Psoas muscle (tissue), 8 donors: Measurements from ENCODE around the gene PRKCH. TPM values are rescaled to one million over a fixed set of nuclear protein-coding genes. Genes with fewer than 3 reads are reported as not detected.

Experiments
- ATAC-seq, 4 donors: fragments of 200-7000 bp; cut with Tn5 transposase; one replicate each; pipeline ENCODE4 v1.9.1; 2020; ENCODE audit warnings: moderate library complexity in 3 of 4, mild to moderate bottlenecking in 2 of 4
- DNase-seq, 2 donors: peaks; one replicate each; pipeline ENCODE4 v3.0.0-alpha.2; 2020
- H3K27ac ChIP-seq: fragments of 200-600 bp; one replicate; pipeline ENCODE4 v1.8.0; 2022
- H3K27me3 ChIP-seq, 3 donors: fragments of 200-600 bp in 1 of 3; one replicate each; pipeline versions ENCODE4 v1.6.1 to v1.8.0; 2013 to 2022; ENCODE audit warnings: low read length in 2 of 3, mild to moderate bottlenecking in 2 of 3, moderate library complexity in 1 of 3; ENCODE audit not compliant: insufficient read depth in 3 of 3
- H3K36me3 ChIP-seq, 2 donors: fragments of 200-600 bp in 1 of 2; one replicate each; pipeline versions ENCODE4 v1.6.1 to v1.8.0; 2013 to 2022; ENCODE audit warnings: low read depth in 1 of 2, mild to moderate bottlenecking in 1 of 2, moderate library complexity in 1 of 2; ENCODE audit not compliant: insufficient read depth in 1 of 2
- H3K4me1 ChIP-seq: fragments of 200-600 bp; one replicate; pipeline ENCODE4 v1.8.0; 2022
- H3K4me3 ChIP-seq: fragments of 200-600 bp; one replicate; pipeline ENCODE4 v1.8.0; 2022; ENCODE audit warnings: mild to moderate bottlenecking
- H3K9me3 ChIP-seq: fragments of 200-600 bp; one replicate; pipeline ENCODE4 v1.8.0; 2022
- WGBS, 3 donors: extraction: QIAGEN DNeasy Blood & Tissue Kit; methylation state at CpG; one replicate each; pipeline versions ENCODE4 v1.1.6 to v1.1.7; 2013; 5-methylcytosine and 5-hydroxymethylcytosine counted together
- intact Hi-C, 2 donors: fragments of 100-400 bp; cut with DNase I; formaldehyde crosslinking; loops; one replicate each; pipeline versions ENCODE4 v1.11.0 to v1.14.2; 2022
- polyA plus RNA-seq, 3 donors: library from polyadenylated mRNA; stranded (reverse); fragments of 200-250 nt; gene quantifications; one replicate each; pipeline ENCODE4 v1.2.3, GENCODE V29; 2013
- total RNA-seq, 4 donors: library from RNA; stranded (reverse); fragmentation: NEBNext Ultra II Directional in 2 of 4; extraction: Animal tissue kit (Norgen Biotek cat#: 25700) in 2 of 4; gene quantifications; one replicate each; pipeline versions ENCODE4 v1.2.1 to v1.2.4, GENCODE V29; 2021 to 2023
- TF ChIP-seq, protein P1 (sequence below): fragments of 200-600 bp; IDR thresholded peaks from one replicate; pipeline ENCODE4 v1.8.0; 2022; ENCODE audit warnings: antibody characterized with exemption
- donor health status: healthy with polysubstance abuse.
- donor health status: DM: no; HTN: no; CAD: no; lungs with moderate emphysema.
- donor health status: Bipolar disorder and iron deficiency.
- donor health status: healthy.
- donor health status: DM: yes; HTN: yes; CAD: no.
- donor health status: DM: no; HTN: no; CAD: no.
- donor health status: DM: no; HTN: no; CAD: no.
- donor health status: DM: yes; HTN: yes; CAD: no.

PRKCH gene
- total and polyA plus RNA-seq, 7 donors = 5.9 to 17.9 (median 11.1) TPM

DNA sequence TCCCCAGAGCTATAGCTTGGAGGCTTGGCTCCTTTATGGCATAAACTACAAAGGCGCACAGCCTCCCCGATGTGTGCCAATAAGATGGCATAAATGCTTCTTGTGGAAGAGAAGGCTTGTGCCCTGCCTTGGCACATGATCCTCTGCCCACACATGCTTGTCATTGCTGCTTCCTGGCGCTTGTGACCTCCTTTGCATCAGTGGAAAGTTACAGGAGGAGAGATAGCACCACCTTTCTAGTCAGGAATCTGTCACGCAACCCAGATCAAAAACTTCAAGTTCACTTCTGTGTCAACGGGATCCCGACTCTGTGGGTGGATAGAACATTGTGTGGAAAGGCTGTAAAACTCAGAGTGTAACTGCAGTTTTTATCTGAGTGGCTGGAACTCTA is 190.2 kb downstream of the PRKCH start:
- H3K9me3 ChIP-seq = no peaks in the 10 kb centered on the region
- H3K27ac ChIP-seq = no peak overlapping the region
- peaks cover 13% of the 10 kb centered on the region for H3K4me1 ChIP-seq
- DNase-seq (peak in 1 of 2 donors; percentile 19), ATAC-seq (peak; percentile 52 to 71 (median 55))
- H3K4me3 ChIP-seq = no peak overlapping the region
- no peaks in the 10 kb centered on the region for H3K36me3 ChIP-seq
- TF ChIP-seq, protein P1, sequence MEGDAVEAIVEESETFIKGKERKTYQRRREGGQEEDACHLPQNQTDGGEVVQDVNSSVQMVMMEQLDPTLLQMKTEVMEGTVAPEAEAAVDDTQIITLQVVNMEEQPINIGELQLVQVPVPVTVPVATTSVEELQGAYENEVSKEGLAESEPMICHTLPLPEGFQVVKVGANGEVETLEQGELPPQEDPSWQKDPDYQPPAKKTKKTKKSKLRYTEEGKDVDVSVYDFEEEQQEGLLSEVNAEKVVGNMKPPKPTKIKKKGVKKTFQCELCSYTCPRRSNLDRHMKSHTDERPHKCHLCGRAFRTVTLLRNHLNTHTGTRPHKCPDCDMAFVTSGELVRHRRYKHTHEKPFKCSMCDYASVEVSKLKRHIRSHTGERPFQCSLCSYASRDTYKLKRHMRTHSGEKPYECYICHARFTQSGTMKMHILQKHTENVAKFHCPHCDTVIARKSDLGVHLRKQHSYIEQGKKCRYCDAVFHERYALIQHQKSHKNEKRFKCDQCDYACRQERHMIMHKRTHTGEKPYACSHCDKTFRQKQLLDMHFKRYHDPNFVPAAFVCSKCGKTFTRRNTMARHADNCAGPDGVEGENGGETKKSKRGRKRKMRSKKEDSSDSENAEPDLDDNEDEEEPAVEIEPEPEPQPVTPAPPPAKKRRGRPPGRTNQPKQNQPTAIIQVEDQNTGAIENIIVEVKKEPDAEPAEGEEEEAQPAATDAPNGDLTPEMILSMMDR = no peak
- WGBS, 3 donors = 45 to 70% (median 54%) methylated on average over 6 of the region's 6 CpGs
- no peaks in the 10 kb centered on the region for H3K27me3 ChIP-seq
- intact Hi-C loops = no loop called here

DNA sequence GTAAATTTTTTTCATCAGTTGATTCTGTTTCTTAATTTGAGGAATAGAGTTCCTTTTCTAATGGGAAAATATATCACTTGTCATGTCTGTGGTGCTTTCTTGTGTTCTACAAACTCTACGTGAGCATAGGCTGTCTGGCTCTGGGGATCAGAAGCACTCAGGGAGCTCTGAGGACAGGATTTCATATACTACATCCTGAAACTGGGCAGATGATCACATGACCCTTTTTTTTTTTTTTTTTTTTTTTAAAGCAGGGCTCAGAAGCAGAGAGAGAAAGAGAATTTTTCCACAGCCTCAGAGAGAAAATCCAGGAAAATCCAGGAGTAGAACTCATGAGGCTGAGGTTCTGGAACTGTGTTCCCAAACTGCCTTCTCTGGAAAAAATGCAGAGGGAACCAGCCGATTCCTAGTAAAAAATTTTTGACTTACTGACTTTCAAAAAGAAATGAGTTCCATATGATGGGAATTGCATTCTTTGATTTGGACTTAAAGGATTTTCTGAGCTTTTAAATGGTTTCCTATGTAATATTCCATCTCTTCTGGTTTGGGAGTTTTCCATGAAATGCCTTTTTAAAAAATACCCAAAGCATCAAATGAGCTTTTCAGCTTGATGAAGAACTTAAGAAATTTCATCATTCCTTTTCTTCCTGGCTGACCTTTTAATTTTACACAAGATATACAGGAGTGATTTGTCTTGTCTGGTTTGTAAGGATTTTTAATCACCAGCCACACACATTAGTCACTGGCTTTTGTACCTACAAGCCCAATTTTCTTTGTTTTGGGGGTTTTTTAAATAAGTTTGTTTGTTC is 190.9 kb downstream of the PRKCH start:
- Histone ChIP-seq H3K4me1 (peaks cover 16% of the 10 kb centered on the region), H3K4me3 (no peak overlapping the region), H3K27me3 (no peaks in the 10 kb centered on the region), H3K9me3 (no peaks in the 10 kb centered on the region), H3K36me3 (no peaks in the 10 kb centered on the region), H3K27ac (no peak overlapping the region)
- intact Hi-C loops = no loop called here
- 72 to 78% (median 73%) methylated on average over 2 of the region's 2 CpGs for WGBS, 3 donors
- TF ChIP-seq, protein P1 = no peak
- ATAC-seq (no peak), DNase-seq (no peak)

DNA sequence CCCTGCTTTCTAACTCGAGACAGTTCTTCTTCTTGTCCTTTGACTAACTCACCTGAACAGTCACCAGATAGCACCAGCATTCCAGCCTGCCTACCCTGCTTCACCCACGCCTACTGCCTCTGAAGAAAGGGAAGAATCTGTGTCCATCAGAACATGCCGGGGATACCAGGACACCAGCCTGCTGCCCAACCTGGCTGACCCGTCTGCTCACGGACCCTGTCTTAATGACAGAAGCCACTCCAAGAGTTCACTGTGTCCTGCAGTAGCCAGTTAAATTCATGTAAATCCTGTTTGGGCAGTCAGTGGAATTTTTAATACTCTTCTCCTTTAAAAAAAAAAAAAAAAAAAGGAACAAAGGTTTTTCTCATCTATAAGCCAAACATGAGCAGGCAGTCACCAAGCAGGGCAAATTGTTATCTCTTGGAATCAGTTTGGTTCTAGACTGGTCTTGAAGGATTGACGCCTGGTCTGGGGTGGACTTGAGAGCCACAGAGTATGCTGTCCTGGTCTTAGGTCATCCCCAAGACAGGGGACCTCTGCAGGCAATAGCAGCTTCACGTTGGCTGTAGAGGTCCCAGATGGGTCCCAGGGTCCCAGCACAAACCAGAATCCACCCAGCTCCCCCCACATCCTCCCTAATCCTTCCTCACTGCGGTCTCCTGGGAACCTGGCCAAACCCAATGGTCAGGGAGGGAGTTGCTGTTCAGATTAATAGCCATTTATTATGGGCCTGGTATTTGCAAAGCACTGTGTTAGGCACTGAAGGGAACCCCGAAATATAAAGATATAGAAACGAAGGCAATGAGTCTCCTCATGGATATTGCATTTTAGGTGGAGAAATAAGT is 192.8 kb downstream of the PRKCH start:
- H3K4me1 ChIP-seq = peaks cover 28% of the 10 kb centered on the region
- no peaks in the 10 kb centered on the region for H3K36me3 ChIP-seq
- no peaks in the 10 kb centered on the region for H3K9me3 ChIP-seq
- H3K4me3 ChIP-seq = no peak overlapping the region
- intact Hi-C loops = no loop called here
- ATAC-seq = no peak
- WGBS, 3 donors = 71 to 81% (median 79%) methylated on average over 10 of the region's 10 CpGs
- H3K27me3 ChIP-seq = no peaks in the 10 kb centered on the region
- TF ChIP-seq, protein P1 = no peak
- DNase-seq = no peak
- H3K27ac ChIP-seq = no peak overlapping the region

DNA sequence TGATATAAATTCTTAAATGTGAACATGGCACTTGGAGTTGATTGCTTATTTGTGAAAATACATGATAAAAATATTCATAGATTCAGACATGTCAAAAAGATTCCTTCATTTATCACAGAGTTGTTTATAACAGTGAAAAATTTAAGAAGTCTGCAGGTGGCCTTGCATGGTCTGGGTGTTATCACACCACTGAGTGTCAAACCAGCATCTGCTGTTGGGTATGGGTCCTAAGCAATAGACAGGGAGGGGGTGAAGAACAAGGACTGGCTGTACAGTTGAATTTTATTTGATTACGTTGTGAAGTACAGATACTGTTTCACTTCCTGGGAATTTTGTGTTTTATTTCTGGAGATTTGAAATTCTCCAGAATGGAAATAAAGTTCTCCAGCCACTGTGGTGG is 193.5 kb downstream of the PRKCH start:
- TF ChIP-seq, protein P1 = no peak
- Histone ChIP-seq H3K4me3 (no peak overlapping the region), H3K36me3 (no peaks in the 10 kb centered on the region), H3K27me3 (no peaks in the 10 kb centered on the region), H3K4me1 (peaks cover 28% of the 10 kb centered on the region), H3K27ac (no peak overlapping the region), H3K9me3 (no peaks in the 10 kb centered on the region)
- ATAC-seq = no peak
- no peak for DNase-seq
- intact Hi-C loops = no loop called here
- WGBS, 3 donors = 35 to 81% (median 71%) methylated on average over 1 of the region's 1 CpG
